GM03348 (cell line): ENCODE data around the gene BASP1.
"Not testable (repeated sequence)": the region's sequence is repeated elsewhere in the genome, so short reads cannot be mapped to it uniquely, and the experiment has no call there.

Experiments used
- DNase-seq: peaks from one replicate; pipeline ENCODE4 v3.0.0; 2012; ENCODE audit warnings: low spot score

Gene BASP1

GRCh38 chr5:17289681-17290539 is 72.5 kb downstream of the BASP1 start:
- no peak for DNase-seq

GRCh38 chr5:17290540-17290974 is 73.1 kb downstream of the BASP1 start:
- no peak for DNase-seq

GRCh38 chr5:17292434-17293015 is 75.1 kb downstream of the BASP1 start:
- DNase-seq: no peak

- DNase-seq: no peak
Observed at GRCh38 chr5:17294639-17295311, 77.3 kb downstream of the BASP1 start.

- no peak for DNase-seq
Observed at GRCh38 chr5:17295671-17296070, 78.2 kb downstream of the BASP1 start.

- DNase-seq: no peak
Observed at GRCh38 chr5:17302106-17302505, 84.7 kb downstream of the BASP1 start.

- DNase-seq: peak; percentile 20
Observed at GRCh38 chr5:17302604-17303003, 85.2 kb downstream of the BASP1 start.

- DNase-seq: no peak
Observed at GRCh38 chr5:17304282-17304681, 86.9 kb downstream of the BASP1 start.

- DNase-seq: no peak
Observed at GRCh38 chr5:17305017-17305416, 87.6 kb downstream of the BASP1 start.

GRCh38 chr5:17305964-17306725 is 88.7 kb downstream of the BASP1 start:
- no peak for DNase-seq

GRCh38 chr5:17306726-17307091 is 89.3 kb downstream of the BASP1 start:
- no peak for DNase-seq

GRCh38 chr5:17307440-17307839 is 90.0 kb downstream of the BASP1 start:
- not testable (repeated sequence) for DNase-seq

- no peak for DNase-seq
Observed at GRCh38 chr5:17308326-17309065, 91.1 kb downstream of the BASP1 start.

GRCh38 chr5:17309462-17309861 is 92.0 kb downstream of the BASP1 start:
- no peak for DNase-seq

GRCh38 chr5:17310502-17310901 is 93.1 kb downstream of the BASP1 start:
- not testable (repeated sequence) for DNase-seq

- DNase-seq: not testable (repeated sequence)
Observed at GRCh38 chr5:17311811-17312210, 94.4 kb downstream of the BASP1 start.

GRCh38 chr5:17312358-17312757 is 94.9 kb downstream of the BASP1 start:
- no peak for DNase-seq

- DNase-seq: peak; percentile 31
Observed at GRCh38 chr5:17314907-17315471, 97.6 kb downstream of the BASP1 start.

GRCh38 chr5:17315710-17316221 is 98.3 kb downstream of the BASP1 start:
- DNase-seq: peak; percentile 57

- DNase-seq: peak; percentile 42
Observed at GRCh38 chr5:17316970-17317459, 99.6 kb downstream of the BASP1 start.

GRCh38 chr5:17317473-17317872 is 100.0 kb downstream of the BASP1 start:
- DNase-seq: no peak
